ENCODE data around the gene VAPB.

The VAPB gene

DNA sequence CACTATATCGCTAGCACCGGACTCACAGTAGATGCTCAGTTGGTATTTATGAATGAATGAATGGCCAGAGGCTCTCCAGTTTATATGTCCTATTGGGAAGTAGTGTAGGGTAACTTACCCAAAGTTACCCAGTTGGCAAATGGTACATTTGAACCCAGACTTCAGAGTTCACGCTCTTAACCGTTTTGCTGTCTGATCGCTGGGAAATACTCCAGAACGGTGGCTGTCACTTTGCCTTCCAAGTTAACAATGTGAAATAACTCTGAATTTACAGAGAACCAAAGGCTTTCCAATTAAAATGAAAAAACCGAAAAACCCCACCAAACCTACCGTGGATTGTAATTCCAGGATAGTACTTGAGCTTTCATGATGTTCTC lies 1.6 kb downstream of the VAPB start:
- peak overlapping the region; percentile 96; the same call in 1 of the 2 replicates for H3K27ac ChIP-seq
- TF ChIP-seq, protein P1, sequence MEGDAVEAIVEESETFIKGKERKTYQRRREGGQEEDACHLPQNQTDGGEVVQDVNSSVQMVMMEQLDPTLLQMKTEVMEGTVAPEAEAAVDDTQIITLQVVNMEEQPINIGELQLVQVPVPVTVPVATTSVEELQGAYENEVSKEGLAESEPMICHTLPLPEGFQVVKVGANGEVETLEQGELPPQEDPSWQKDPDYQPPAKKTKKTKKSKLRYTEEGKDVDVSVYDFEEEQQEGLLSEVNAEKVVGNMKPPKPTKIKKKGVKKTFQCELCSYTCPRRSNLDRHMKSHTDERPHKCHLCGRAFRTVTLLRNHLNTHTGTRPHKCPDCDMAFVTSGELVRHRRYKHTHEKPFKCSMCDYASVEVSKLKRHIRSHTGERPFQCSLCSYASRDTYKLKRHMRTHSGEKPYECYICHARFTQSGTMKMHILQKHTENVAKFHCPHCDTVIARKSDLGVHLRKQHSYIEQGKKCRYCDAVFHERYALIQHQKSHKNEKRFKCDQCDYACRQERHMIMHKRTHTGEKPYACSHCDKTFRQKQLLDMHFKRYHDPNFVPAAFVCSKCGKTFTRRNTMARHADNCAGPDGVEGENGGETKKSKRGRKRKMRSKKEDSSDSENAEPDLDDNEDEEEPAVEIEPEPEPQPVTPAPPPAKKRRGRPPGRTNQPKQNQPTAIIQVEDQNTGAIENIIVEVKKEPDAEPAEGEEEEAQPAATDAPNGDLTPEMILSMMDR (conservative IDR thresholded peaks at IDR 0.05), result no peak

DNA sequence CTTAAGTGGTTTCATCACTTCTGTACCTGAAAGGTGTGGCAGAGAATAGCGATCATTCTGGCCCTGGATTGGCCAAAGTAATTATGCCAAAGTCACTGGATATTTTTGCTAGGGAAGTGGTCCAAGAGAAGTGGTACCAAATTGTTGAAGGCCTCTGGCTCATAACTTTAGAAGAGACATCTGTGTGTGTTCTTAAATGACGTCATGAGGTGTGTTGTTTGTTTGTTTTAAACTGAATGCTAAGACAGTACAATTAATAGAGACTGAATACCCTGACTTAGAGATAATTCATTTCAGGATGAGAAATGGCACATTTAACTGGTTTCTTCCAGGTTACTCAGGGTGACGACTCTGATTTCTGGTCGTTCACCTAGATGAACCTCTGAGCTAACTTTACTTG lies 3.3 kb downstream of the VAPB start:
- no peak overlapping the region for H3K27ac ChIP-seq
- TF ChIP-seq, protein P1 (conservative IDR thresholded peaks at IDR 0.05), result no peak

DNA sequence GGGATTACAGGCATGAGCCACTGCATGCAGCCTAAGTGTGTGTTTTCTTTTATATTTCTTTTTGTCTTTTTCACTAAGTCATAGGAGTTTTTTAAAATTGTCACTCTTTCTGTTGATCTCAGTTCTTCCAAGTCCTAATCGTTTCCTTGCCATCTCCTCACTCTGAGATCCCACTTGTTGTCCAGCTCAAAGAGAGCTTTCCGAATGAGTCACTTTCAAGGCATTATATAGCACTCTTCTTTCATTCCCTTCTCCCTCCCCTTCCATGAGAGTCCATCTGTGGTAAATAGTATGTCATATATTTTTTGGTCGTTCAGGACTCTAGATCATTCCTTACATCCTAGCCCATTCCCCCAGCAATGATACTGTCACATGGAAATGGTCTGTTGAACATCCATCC lies 4.3 kb downstream of the VAPB start:
- H3K27ac ChIP-seq, result no peak overlapping the region
- TF ChIP-seq, protein P1 (conservative IDR thresholded peaks at IDR 0.05), result no peak

DNA sequence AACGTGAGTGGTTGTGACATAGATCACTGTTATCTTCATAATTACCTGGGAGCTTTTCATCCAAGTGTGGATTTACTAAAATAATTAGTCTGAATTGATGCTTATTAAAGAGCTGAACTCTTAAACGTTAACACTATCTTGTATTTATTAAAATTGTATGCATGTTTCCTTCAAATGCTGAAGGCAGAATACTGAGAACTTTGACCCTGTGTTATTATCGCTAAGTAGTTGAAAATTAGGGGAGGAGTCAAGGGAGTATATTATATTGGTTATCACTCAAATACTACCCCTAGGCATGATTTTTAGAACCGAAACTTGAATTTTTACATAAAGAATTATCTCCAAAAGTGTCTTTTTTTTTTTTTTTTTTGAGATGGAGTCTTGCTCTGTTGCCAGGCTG lies 5.8 kb downstream of the VAPB start:
- TF ChIP-seq, protein P1 (conservative IDR thresholded peaks at IDR 0.05), result no peak

DNA sequence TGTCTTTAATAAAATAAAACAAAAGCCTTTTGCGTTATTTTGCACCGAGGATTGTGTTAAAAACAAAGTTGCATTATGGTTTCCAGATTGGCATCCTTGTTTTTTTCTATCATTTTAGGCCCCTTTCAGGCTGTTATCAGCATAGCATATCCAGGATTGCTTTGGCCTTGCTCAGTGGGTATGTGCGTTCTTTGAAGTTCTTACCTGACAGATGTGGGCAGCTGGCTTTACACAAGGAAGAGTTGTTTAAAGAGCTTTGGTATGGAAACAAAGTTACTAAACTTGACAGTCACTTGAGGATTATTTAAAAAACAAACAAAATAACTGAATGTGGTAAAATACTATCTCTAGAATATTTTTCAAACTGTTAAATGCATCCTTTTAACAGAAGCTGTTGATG lies 6.6 kb downstream of the VAPB start:
- H3K27ac ChIP-seq, result no peak overlapping the region
- TF ChIP-seq, protein P1 (conservative IDR thresholded peaks at IDR 0.05), result no peak

More for the DNA sequence above, 5.8 kb downstream of the VAPB start:
- H3K27ac ChIP-seq, result no peak overlapping the region

DNA sequence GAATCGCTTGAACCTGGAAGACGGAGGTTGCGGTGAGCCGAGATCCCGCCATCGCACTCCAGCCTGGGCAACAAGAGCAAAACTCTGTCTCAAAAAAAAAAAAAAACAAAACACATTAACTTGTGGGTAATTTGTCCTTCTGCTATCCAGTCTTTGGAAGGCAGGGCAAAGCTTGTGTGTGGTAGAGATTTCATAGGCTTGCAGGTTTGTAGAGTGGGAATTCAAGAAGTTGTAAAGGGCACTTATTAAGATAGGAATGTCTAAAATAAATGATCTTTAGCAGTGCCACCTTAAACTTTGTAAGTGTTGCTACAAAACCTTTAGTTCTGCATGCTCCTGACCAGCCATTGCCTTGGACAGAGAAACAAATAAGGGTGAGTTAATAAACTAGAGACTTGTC lies 8.4 kb downstream of the VAPB start:
- TF ChIP-seq, protein P1 (conservative IDR thresholded peaks at IDR 0.05), result no peak
- H3K27ac ChIP-seq, result no peak overlapping the region

DNA sequence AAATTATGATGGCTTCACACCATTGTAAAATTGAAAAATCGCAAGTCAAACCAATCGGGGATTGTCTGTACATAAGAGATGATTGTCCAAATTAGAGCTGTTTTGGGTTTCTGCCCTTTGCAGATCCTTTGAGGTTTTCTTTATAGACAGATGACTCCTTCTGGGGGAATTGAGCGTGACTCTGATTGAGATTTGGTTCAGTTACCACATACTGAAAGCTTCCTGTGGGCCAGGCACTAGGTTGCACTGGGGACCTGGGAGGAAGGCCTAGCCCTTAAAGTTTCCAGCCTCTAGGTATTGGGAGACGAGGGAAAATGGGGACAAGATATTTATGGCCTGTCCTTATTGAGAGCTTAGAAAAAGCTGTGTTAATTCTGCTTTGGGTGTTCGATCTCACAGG lies 9.2 kb downstream of the VAPB start:
- TF ChIP-seq, protein P1 (conservative IDR thresholded peaks at IDR 0.05), result no peak
- no peak overlapping the region for H3K27ac ChIP-seq

DNA sequence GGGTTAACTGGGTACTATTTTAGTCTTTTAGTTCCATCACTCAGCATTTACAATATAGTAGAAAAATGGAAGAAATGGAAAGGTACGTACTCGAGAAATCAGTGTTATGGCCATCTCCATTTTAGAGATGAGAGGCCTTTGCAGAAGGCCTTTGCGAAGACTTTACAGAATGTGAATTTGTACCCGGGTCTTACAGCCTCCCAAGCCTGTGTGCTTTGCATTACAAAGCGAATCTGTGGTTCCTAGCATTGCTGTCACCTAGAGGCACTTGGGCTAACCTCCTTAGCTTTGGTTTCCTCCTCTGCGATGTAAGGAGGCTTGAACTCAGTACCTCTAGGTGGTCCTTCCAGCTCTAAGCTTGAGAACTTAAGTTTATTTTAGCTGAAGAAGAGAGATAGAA lies 10.9 kb downstream of the VAPB start:
- H3K27ac ChIP-seq, result no peak overlapping the region
- TF ChIP-seq, protein P1 (conservative IDR thresholded peaks at IDR 0.05), result no peak
